ENCODE results near the gene DOK1.

GRCh38 chr2:74526649-74527230 is 27.8 kb upstream of the DOK1 start:
- no peak for TF ChIP-seq CTCF (IDR thresholded peaks at IDR 0.05)
- no peak for TF ChIP-seq POLR2A (IDR thresholded peaks at IDR 0.05)
